Gastroesophageal sphincter (tissue), 3 donors: ENCODE results near the gene PCSK1N.

ENCODE experiments used
- POLR2AphosphoS5 ChIP-seq: sonication (generic); formaldehyde crosslinking; IDR thresholded peaks from one replicate; pipeline ENCODE4 v1.6.1; 2017; ENCODE audit warnings: antibody characterized with exemption
- TF ChIP-seq, protein P1 (sequence below), 4 experiments: fragments of 200-600 bp in 2 of 4; fragments of 450-650 bp in 2 of 4; sonication (generic) in 1 of 4; IDR thresholded peaks; one replicate each; pipeline ENCODE4 v1.5.1; 2017 to 2019; ENCODE audit warnings: antibody characterized with exemption in 4 of 4, mild to moderate bottlenecking in 2 of 4, moderate library complexity in 2 of 4

DNA sequence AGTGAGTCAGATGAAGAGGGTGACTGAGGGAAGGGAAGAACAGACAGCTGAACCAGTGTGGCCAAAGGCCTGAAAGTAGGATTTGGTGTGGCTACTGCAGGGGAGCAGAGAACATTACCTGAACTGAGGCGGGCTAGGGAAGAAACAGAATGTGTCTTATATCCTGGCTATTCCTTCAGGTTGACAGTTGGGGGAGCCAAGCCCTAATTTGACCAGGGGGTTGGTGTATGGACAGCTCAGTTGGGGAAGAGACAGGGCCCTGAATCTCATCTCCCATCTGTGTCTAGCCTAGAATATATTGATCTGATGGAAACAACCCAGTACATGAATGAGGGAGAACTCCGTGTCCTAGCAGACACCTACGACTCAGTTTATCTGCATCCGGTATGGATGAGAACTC, 29.3 kb downstream of the PCSK1N start:
- TF ChIP-seq, protein P1, sequence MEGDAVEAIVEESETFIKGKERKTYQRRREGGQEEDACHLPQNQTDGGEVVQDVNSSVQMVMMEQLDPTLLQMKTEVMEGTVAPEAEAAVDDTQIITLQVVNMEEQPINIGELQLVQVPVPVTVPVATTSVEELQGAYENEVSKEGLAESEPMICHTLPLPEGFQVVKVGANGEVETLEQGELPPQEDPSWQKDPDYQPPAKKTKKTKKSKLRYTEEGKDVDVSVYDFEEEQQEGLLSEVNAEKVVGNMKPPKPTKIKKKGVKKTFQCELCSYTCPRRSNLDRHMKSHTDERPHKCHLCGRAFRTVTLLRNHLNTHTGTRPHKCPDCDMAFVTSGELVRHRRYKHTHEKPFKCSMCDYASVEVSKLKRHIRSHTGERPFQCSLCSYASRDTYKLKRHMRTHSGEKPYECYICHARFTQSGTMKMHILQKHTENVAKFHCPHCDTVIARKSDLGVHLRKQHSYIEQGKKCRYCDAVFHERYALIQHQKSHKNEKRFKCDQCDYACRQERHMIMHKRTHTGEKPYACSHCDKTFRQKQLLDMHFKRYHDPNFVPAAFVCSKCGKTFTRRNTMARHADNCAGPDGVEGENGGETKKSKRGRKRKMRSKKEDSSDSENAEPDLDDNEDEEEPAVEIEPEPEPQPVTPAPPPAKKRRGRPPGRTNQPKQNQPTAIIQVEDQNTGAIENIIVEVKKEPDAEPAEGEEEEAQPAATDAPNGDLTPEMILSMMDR (IDR thresholded peaks at IDR 0.05) = no peak
- TF ChIP-seq POLR2AphosphoS5 = no peak
